Caco-2 (cell line): Measurements from ENCODE around the gene RPL28. TPM values are rescaled to one million over a fixed set of nuclear protein-coding genes. Genes with fewer than 3 reads are reported as not detected.

Experiments used
- BruUV-seq: library from RNA; stranded (reverse); fragments of 400-500 nt; replicated peaks from 2 replicates; lab custom pipeline; 2021; lab: Mats Ljungman, UMichigan
- CTCF ChIA-PET: fragments of 300-600 bp; sonication (Branson Sonifier 250); formaldehyde crosslinking; loops from one replicate; lab custom pipeline; 2022; ENCODE audit warnings: antibody characterized with exemption; lab: Charles Lee
- POLR2A ChIA-PET: fragments of 300-600 bp; sonication (Branson Sonifier 250); formaldehyde crosslinking; loops from one replicate; lab custom pipeline; 2022; ENCODE audit warnings: antibody characterized with exemption; lab: Charles Lee
- DNase-seq, 2 experiments: peaks; one replicate each; pipeline versions ENCODE4 v3.0.0 to v3.0.0-alpha.2; 2020 to 2022
- H3K27me3 ChIP-seq: replicated peaks from 2 replicates; pipeline ENCODE4 v1.6.0; 2011; ENCODE audit warnings: low read length; ENCODE audit not compliant: control insufficient read depth, insufficient read depth
- H3K36me3 ChIP-seq: 2 replicates; pipeline ENCODE4 v1.5.1; 2011; ENCODE audit warnings: low read length; ENCODE audit not compliant: control insufficient read depth, insufficient read depth
- H3K4me1 ChIP-seq: fragments of 250-450 bp; sonication (Bioruptor Pico); 2 replicates; pipeline ENCODE4 v1.5.1; 2020; ENCODE audit warnings: mild to moderate bottlenecking
- H3K4me3 ChIP-seq: 2 replicates; pipeline ENCODE4 v1.5.1; 2011; ENCODE audit warnings: low read depth, mild to moderate bottlenecking, control low read depth, low read length
- H3K9me3 ChIP-seq: fragments of 250-450 bp; sonication (Bioruptor Pico); 2 replicates; pipeline ENCODE4 v1.5.1; 2020; ENCODE audit warnings: mild to moderate bottlenecking, moderate library complexity
- H3K27ac Mint-ChIP-seq: one replicate; pipeline ENCODE4 v1.8.0; 2022; ENCODE audit warnings: mixed read lengths; ENCODE audit not compliant: unreplicated experiment
- H3K27me3 Mint-ChIP-seq: one replicate; pipeline ENCODE4 v1.8.0; 2022; ENCODE audit warnings: mixed read lengths; ENCODE audit not compliant: insufficient read depth, unreplicated experiment
- H3K36me3 Mint-ChIP-seq: one replicate; pipeline ENCODE4 v1.8.0; 2022; ENCODE audit warnings: mild to moderate bottlenecking, mixed read lengths; ENCODE audit not compliant: insufficient read depth, unreplicated experiment
- H3K4me1 Mint-ChIP-seq: one replicate; pipeline ENCODE4 v1.8.0; 2022; ENCODE audit warnings: low read depth, mixed read lengths; ENCODE audit not compliant: unreplicated experiment
- H3K4me3 Mint-ChIP-seq: one replicate; pipeline ENCODE4 v1.8.0; 2022; ENCODE audit warnings: mild to moderate bottlenecking, moderate library complexity, mixed read lengths; ENCODE audit not compliant: unreplicated experiment
- H3K9me3 Mint-ChIP-seq: one replicate; pipeline ENCODE4 v1.8.0; 2022; ENCODE audit warnings: mixed read lengths; ENCODE audit not compliant: unreplicated experiment
- CTCF ChIP-seq, 2 experiments: fragments of 200-600 bp in 1 of 2; IDR thresholded peaks; 1 replicate in 1 of 2; 2 replicates in 1 of 2; pipeline versions ENCODE4 v1.5.1 to v1.8.0; 2011 to 2022; ENCODE audit warnings: antibody characterized with exemption in 1 of 2, control low read depth in 1 of 2, inconsistent platforms in 1 of 2, low read depth in 1 of 2, low read length in 1 of 2, mild to moderate bottlenecking in 1 of 2, moderate library complexity in 1 of 2; ENCODE audit not compliant: insufficient read depth in 1 of 2, severe bottlenecking in 1 of 2, unreplicated experiment in 1 of 2
- intact Hi-C: fragments of 100-400 bp; cut with micrococcal nuclease; formaldehyde crosslinking; loops from one replicate; pipeline ENCODE4 v1.10.0; 2022; ENCODE audit not compliant: unreplicated experiment
- total RNA-seq: library from RNA; stranded (reverse); gene quantifications from 2 replicates; pipeline ENCODE4 v1.2.3, GENCODE V29; 2022

RPL28 gene
- total RNA-seq, 1 experiment from 2014 or later: 2,048 TPM

GRCh38 chr19:55353356-55353802 is 32.4 kb upstream of the RPL28 start:
- Mint-ChIP-seq H3K4me3 (peak overlapping the region; percentile 80), H3K27ac (no peak overlapping the region), H3K36me3 (peaks cover 13% of the 10 kb centered on the region), H3K9me3 (no peaks in the 10 kb centered on the region), H3K4me1 (peaks cover 9% of the 10 kb centered on the region), H3K27me3 (peaks cover 15% of the 10 kb centered on the region)
- intact Hi-C loops: no loop called here
- Histone ChIP-seq H3K4me1 (peaks cover 19% of the 10 kb centered on the region), H3K4me3 (peak overlapping the region; percentile 64), H3K27me3 (peaks cover 5% of the 10 kb centered on the region), H3K36me3 (no peaks in the 10 kb centered on the region), H3K9me3 (no peaks in the 10 kb centered on the region)
- ChIA-PET CTCF (interaction anchor here (0.6 to 1.1 kb wide), 2 partner anchors 14 to 53 kb away, joined by 3 read pairs; partner anchors contain the start of gene KMT5C), POLR2A (interaction anchor here (1.5 kb wide), 1 partner anchor 14 kb away, joined by 6 read pairs; the partner anchor contains the start of gene KMT5C)
- no peak for TF ChIP-seq CTCF (IDR thresholded peaks at IDR 0.05; ENCODE audit: insufficient read depth in 1 of 2, low read depth in 1 of 2, low read length in 1 of 2, severe bottlenecking in 1 of 2, unreplicated experiment in 1 of 2)
- peak in 1 of 2 experiments; percentile 31 for DNase-seq
- no TSS peak for BruUV-seq

- Histone ChIP-seq H3K27me3 (peaks cover 5% of the 10 kb centered on the region), H3K4me1 (peaks cover 19% of the 10 kb centered on the region), H3K36me3 (no peaks in the 10 kb centered on the region), H3K4me3 (peak overlapping the region; percentile 64), H3K9me3 (no peaks in the 10 kb centered on the region)
- Mint-ChIP-seq H3K36me3 (peaks cover 13% of the 10 kb centered on the region), H3K27ac (no peak overlapping the region), H3K4me1 (peaks cover 9% of the 10 kb centered on the region), H3K4me3 (peak overlapping the region; percentile 80), H3K9me3 (no peaks in the 10 kb centered on the region), H3K27me3 (peaks cover 15% of the 10 kb centered on the region)
- no TSS peak for BruUV-seq
- DNase-seq: peak; percentile 74 to 82
- intact Hi-C loops: loop anchor here (1.0 kb wide), 1 partner anchor 15 kb away; the partner anchor contains the start of gene KMT5C
- ChIA-PET CTCF (interaction anchor here (0.6 kb wide), 1 partner anchor 53 kb away, joined by 3 read pairs; no protein-coding TSS in a partner anchor), POLR2A (interaction anchor here (1.5 kb wide), 1 partner anchor 15 kb away, joined by 6 read pairs; the partner anchor contains the start of gene KMT5C)
- TF ChIP-seq CTCF (IDR thresholded peaks at IDR 0.05; ENCODE audit: insufficient read depth in 1 of 2, low read depth in 1 of 2, low read length in 1 of 2, severe bottlenecking in 1 of 2, unreplicated experiment in 1 of 2): no peak
These were observed 31.7 kb upstream of the RPL28 start for GRCh38 chr19:55353803-55354697.

- intact Hi-C loops: loop anchor here (1.0 kb wide), 1 partner anchor 15 kb away; the partner anchor contains the start of gene KMT5C
- H3K4me1 ChIP-seq: peaks cover 19% of the 10 kb centered on the region
- Mint-ChIP-seq H3K4me3 (peak within 1 kb of the TSS; percentile 80), H3K4me1 (peaks cover 9% of the 10 kb centered on the region), H3K36me3 (peaks cover 13% of the 10 kb centered on the region), H3K27me3 (peaks cover 15% of the 10 kb centered on the region), H3K9me3 (no peaks in the 10 kb centered on the region), H3K27ac (no peak within 1 kb of the TSS)
- H3K4me3 ChIP-seq: peak within 1 kb of the TSS; percentile 64
- ChIA-PET CTCF (no interaction called here), POLR2A (no interaction called here)
- H3K27me3 ChIP-seq: peaks cover 5% of the 10 kb centered on the region
- H3K36me3 ChIP-seq: no peaks in the 10 kb centered on the region
- no peak for TF ChIP-seq CTCF (IDR thresholded peaks at IDR 0.05; ENCODE audit: insufficient read depth in 1 of 2, low read depth in 1 of 2, low read length in 1 of 2, severe bottlenecking in 1 of 2, unreplicated experiment in 1 of 2)
- no TSS peak for BruUV-seq
- H3K9me3 ChIP-seq: no peaks in the 10 kb centered on the region
- DNase-seq: no peak
These were observed 31.0 kb upstream of the RPL28 start, which contains the start of gene COX6B2 for GRCh38 chr19:55354698-55355212. Gene COX6B2 (minus strand): TSS chr19:55354719. CDS start chr19:55354521, 198 bp downstream.
